GM19324 (cell line): ENCODE results near the gene GPR101.
"Not testable (repeated sequence)": the region's sequence is repeated elsewhere in the genome, so short reads cannot be mapped to it uniquely, and the experiment has no call there.

ENCODE experiments used
- ATAC-seq: cut with Tn5 transposase; IDR thresholded peaks from one replicate; pipeline ENCODE4 v1.9.1; 2021; ENCODE audit warnings: mild to moderate bottlenecking, moderate library complexity; ENCODE audit not compliant: unreplicated experiment, low FRiP score

The GPR101 gene

GRCh38 chrX:137028699-137029098 lies 5.1 kb downstream of the GPR101 start:
- ATAC-seq, result no peak

- ATAC-seq, result no peak
Measured at GRCh38 chrX:137025930-137026329, 7.9 kb downstream of the GPR101 start.

DNA sequence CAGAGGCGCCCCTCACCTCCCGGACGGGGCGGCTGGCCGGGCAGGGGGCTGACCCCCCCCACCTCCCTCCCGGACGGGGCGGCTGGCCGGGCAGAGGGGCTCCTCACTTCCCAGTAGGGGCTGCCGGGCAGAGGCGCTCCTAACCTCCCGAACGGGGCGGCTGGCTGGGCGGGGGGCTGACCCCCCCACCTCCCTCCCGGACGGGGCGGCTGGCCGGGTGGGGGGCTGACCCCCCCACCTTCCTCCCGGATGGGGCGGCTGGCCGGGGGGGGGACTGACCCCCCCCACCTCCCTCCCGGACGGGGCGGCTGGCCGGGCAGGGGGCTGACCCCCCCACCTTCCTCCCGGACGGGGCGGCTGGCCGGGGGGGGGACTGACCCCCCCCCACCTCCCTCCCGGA lies 33.6 kb downstream of the GPR101 start:
- ATAC-seq, result not testable (repeated sequence)

- no peak for ATAC-seq
Measured at GRCh38 chrX:136999024-136999423, 34.8 kb downstream of the GPR101 start.
